Lung (tissue), 12 donors: ENCODE results near the gene EIF5A2. TPM values are rescaled to one million over a fixed set of nuclear protein-coding genes. Genes with fewer than 3 reads are reported as not detected.
"Not testable (repeated sequence)": the region's sequence is repeated elsewhere in the genome, so short reads cannot be mapped to it uniquely, and the experiment has no call there.

Source experiments
- ATAC-seq: fragments of 200-7000 bp; cut with Tn5 transposase; one replicate; pipeline ENCODE4 v1.9.1; 2020; ENCODE audit warnings: moderate number of reproducible peaks; ENCODE audit not compliant: insufficient read depth, low FRiP score
- DNase-seq, 3 donors: peaks; one replicate each; pipeline ENCODE4 v3.0.0-alpha.2; 2013 to 2017
- H3K27ac ChIP-seq, 2 donors: one replicate each; pipeline ENCODE4 v1.5.1; 2013; ENCODE audit warnings: mild to moderate bottlenecking in 2 of 2, moderate library complexity in 2 of 2, control low read depth in 1 of 2, inconsistent platforms in 1 of 2, low read depth in 1 of 2, low read length in 1 of 2
- H3K27me3 ChIP-seq, 3 donors: one replicate each; pipeline ENCODE4 v1.5.1; 2013; ENCODE audit warnings: low read length in 2 of 3; ENCODE audit not compliant: control insufficient read depth in 3 of 3, insufficient read depth in 3 of 3
- H3K36me3 ChIP-seq, 4 donors: one replicate each; pipeline ENCODE4 v1.5.1; 2013; ENCODE audit warnings: low read length in 4 of 4, mild to moderate bottlenecking in 1 of 4, moderate library complexity in 1 of 4; ENCODE audit not compliant: control insufficient read depth in 4 of 4, insufficient read depth in 4 of 4
- H3K4me1 ChIP-seq, 5 donors: one replicate each; pipeline ENCODE4 v1.5.1; 2013; ENCODE audit warnings: low read length in 5 of 5, mild to moderate bottlenecking in 2 of 5, moderate library complexity in 1 of 5; ENCODE audit not compliant: control insufficient read depth in 5 of 5, insufficient read depth in 5 of 5
- H3K4me3 ChIP-seq: one replicate; pipeline ENCODE4 v1.5.1; 2013; ENCODE audit warnings: mild to moderate bottlenecking, control low read depth, moderate library complexity
- H3K9ac ChIP-seq, 2 donors: one replicate each; pipeline ENCODE4 v1.5.1; 2013; ENCODE audit warnings: low read length in 2 of 2, control low read depth in 1 of 2; ENCODE audit not compliant: insufficient read depth in 1 of 2
- H3K9me3 ChIP-seq, 4 donors: one replicate each; pipeline ENCODE4 v1.5.1; 2013; ENCODE audit warnings: low read length in 3 of 4, mild to moderate bottlenecking in 1 of 4, moderate library complexity in 1 of 4; ENCODE audit not compliant: control insufficient read depth in 4 of 4, insufficient read depth in 3 of 4
- WGBS, 2 donors: extraction: QIAGEN DNeasy Blood & Tissue Kit; methylation state at CpG; one replicate each; pipeline ENCODE4 v1.1.7; 2013; 5-methylcytosine and 5-hydroxymethylcytosine counted together
- polyA plus RNA-seq, 2 donors: library from polyadenylated mRNA; stranded (reverse); fragments of 200-250 nt; gene quantifications; one replicate each; pipeline ENCODE4 v1.2.1, GENCODE V29; 2013
- total RNA-seq, 2 donors: library from RNA; depleted of rRNA in 1 of 2; stranded (reverse); fragments of >200 nt in 1 of 2; gene quantifications; one replicate each; pipeline ENCODE4 v1.2.1, GENCODE V29; 2014 to 2021
- TF ChIP-seq, protein P1 (sequence below): IDR thresholded peaks from 2 replicates; pipeline ENCODE4 v1.5.1; 2012; ENCODE audit warnings: mild to moderate bottlenecking; ENCODE audit errors: control extremely low read depth, extremely low read depth
- donor health status: control.
- donor health status: control.
- donor health status: Bipolar disorder and iron deficiency.
- donor health status: healthy.
- donor health status: DM: yes; HTN: yes; CAD: no.

The EIF5A2 gene
- total and polyA plus RNA-seq, 4 donors, result 1.4 to 4.6 (median 4.4) TPM

DNA sequence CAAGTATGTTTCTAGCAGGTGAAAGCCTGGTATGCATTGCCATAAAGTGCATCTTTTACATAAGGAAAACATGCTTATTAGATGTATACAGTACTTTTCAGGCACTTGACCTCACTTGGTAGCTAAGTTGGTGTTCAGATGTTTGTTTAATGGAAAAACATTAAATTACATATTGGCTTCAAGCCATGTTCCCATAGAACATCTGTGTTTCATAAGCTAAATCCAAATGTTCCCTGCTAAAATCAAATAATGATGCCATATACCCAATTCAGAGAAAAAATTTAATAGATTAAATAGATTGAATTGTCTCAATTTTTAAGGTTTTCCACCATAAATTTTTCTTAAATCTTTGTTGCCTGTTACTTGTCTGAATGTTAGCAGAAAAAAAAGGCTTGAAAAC, 19.3 kb downstream of the EIF5A2 start:
- DNase-seq, result peak in 2 of 3 donors; percentile 44 to 61
- no peak overlapping the region for H3K9ac ChIP-seq
- H3K27ac ChIP-seq, result no peak overlapping the region
- no peak for ATAC-seq
- TF ChIP-seq, protein P1, sequence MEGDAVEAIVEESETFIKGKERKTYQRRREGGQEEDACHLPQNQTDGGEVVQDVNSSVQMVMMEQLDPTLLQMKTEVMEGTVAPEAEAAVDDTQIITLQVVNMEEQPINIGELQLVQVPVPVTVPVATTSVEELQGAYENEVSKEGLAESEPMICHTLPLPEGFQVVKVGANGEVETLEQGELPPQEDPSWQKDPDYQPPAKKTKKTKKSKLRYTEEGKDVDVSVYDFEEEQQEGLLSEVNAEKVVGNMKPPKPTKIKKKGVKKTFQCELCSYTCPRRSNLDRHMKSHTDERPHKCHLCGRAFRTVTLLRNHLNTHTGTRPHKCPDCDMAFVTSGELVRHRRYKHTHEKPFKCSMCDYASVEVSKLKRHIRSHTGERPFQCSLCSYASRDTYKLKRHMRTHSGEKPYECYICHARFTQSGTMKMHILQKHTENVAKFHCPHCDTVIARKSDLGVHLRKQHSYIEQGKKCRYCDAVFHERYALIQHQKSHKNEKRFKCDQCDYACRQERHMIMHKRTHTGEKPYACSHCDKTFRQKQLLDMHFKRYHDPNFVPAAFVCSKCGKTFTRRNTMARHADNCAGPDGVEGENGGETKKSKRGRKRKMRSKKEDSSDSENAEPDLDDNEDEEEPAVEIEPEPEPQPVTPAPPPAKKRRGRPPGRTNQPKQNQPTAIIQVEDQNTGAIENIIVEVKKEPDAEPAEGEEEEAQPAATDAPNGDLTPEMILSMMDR, result no peak
- no peak overlapping the region for H3K4me3 ChIP-seq
- H3K27me3 ChIP-seq, result no peaks in the 10 kb centered on the region
- no peaks in the 10 kb centered on the region for H3K9me3 ChIP-seq
- peaks cover 0 to 5% (median 0%) of the 10 kb centered on the region in 5 donors for H3K4me1 ChIP-seq
- H3K36me3 ChIP-seq, result no peaks in the 10 kb centered on the region

DNA sequence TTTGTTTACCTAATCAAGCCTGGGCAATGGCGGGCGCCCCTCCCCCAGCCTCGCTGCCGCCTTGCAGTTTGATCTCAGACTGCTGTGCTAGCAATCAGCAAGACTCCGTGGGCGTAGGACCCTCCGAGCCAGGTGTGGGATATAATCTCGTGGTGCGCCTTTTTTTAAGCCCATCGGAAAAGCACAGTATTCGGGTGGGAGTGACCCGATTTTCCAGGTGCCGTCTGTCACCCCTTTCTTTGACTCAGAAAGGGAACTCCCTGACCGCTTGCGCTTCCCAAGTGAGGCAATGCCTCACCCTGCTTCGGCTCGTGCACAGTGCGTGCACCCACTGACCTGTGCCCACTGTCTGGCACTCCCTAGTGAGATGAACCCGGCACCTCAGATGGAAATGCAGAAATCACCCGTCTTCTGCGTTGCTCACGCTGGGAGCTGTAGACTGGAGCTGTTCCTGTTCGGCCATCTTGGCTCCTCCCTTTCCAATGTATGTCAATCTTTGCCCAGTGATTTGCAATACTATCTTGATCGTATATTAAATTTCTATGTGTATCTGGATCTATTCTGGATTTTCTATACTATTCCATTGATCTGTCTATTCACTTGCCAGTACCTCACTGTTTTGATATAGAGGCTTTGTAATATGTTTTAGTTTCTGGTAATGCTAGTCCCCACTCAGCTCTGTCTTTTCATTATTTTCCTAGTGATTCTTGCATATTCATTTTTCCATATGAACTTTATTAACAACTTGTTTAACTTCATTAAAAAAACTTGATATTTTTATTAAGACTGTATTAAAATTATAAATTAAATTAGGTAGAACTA, 24.1 kb downstream of the EIF5A2 start:
- H3K4me1 ChIP-seq, H3K27me3 ChIP-seq, H3K27ac ChIP-seq, H3K9ac ChIP-seq, ATAC-seq, H3K4me3 ChIP-seq, H3K9me3 ChIP-seq, DNase-seq, H3K36me3 ChIP-seq: not testable (repeated sequence)
- WGBS, 2 donors, result 92 to 94% methylated on average over 20 of the region's 24 CpGs

DNA sequence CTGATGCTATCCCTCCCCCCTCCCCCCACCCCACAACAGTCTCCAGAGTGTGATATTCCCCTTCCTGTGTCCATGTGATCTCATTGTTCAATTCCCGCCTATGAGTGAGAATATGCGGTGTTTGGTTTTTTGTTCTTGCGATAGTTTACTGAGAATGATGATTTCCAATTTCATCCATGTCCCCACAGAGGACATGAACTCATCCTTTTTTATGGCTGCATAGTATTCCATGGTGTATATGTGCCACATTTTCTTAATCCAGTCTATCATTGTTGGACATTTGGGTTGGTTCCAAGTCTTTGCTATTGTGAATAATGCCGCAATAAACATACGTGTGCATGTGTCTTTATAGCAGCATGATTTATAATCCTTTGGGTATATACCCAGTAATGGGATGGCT, 29.7 kb downstream of the EIF5A2 start:
- H3K4me3 ChIP-seq, H3K9me3 ChIP-seq, H3K27me3 ChIP-seq, H3K9ac ChIP-seq, H3K27ac ChIP-seq, ATAC-seq, DNase-seq, H3K4me1 ChIP-seq, H3K36me3 ChIP-seq: not testable (repeated sequence)
- WGBS, 2 donors, result 92 to 100% methylated on average over 1 to 2 of the region's 5 CpGs

DNA sequence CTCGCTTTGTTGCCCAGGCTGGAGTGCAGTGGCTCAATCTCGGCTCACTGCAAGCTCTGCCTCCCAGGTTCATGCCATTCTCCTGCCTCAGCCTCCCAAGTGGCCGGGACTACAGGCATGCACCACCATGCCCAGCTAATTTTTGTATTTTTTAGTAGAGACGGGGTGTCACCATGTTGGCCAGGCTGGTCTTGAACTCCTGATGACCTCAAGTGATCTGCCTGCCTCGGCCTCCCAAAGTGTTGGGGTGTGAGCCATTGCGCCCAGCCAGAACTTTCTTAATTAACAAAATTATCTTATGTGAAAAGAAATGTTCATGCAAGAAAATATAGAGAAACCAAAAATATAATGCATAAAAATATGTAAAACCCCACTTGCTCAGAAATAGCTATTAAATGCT, 31.1 kb downstream of the EIF5A2 start:
- DNase-seq, H3K4me1 ChIP-seq, H3K9me3 ChIP-seq, H3K9ac ChIP-seq, H3K27ac ChIP-seq, H3K36me3 ChIP-seq, H3K4me3 ChIP-seq, H3K27me3 ChIP-seq, ATAC-seq: not testable (repeated sequence)
- 94 to 98% methylated on average over 6 of the region's 6 CpGs for WGBS, 2 donors

DNA sequence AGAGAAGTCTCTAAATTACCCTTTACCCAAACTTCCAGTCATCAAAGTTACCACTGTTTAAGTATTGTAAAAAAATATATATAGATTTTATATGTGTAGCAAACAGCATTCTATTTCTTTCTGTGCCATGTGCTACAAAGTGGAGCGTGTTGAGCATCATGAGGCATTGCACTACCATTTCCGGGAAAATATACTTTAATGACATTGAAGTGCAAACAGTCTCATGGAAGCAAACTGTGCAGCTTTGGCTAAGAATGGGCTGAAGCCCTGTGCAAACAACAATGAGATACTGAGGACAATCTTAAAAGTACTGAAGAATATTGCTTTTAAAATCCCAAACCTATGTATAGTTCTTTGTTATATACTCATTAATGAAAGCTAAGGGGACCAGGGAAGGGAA, 31.9 kb downstream of the EIF5A2 start:
- Histone ChIP-seq H3K4me3 (no peak overlapping the region), H3K9me3 (peaks cover 0 to 3% (median 0%) of the 10 kb centered on the region in 4 donors), H3K4me1 (no peaks in the 10 kb centered on the region), H3K27ac (no peak overlapping the region), H3K9ac (no peak overlapping the region), H3K27me3 (no peaks in the 10 kb centered on the region), H3K36me3 (no peaks in the 10 kb centered on the region)
- ATAC-seq, result no peak
- 75 to 84% methylated on average over 2 of the region's 2 CpGs for WGBS, 2 donors
- TF ChIP-seq, protein P1, result no peak
- no peak for DNase-seq
